Skin of body (tissue), 2 donors: ENCODE data around the gene CSRNP3. TPM values are rescaled to one million over a fixed set of nuclear protein-coding genes. Genes with fewer than 3 reads are reported as not detected.
A peak's percentile ranks its signal among the peaks of the same experiment; 100 is the strongest.

Source experiments
- DNase-seq: peaks from one replicate; lab custom pipeline; 2025; lab: John Stamatoyannopoulos, UW
- total RNA-seq: library from RNA; depleted of rRNA; stranded (reverse); fragments of >200 nt; gene quantifications from one replicate; pipeline ENCODE4 v1.2.3, GENCODE V29; 2014

The CSRNP3 gene
- total RNA-seq, 1 donor from 2014 or later: 5.5 TPM

DNA sequence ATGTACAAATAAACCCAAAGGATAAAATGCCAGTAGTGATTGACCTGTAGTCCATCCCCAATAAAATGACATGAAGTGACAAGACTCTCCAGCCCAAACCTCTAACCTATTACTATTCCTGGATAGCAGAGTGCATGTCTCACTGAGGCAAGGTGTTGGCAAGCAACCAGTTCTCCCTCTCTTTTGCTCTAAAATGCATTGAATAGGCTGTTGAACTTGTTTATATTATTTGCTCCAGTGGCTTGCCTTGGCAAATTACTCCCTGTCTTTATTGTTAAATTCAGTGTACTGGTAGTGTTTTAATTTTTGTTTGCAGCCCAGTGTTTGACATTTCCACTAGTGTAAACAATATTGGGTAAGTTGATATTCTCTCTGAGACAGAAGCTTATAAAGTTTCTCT lies 70.5 kb downstream of the CSRNP3 start:
- no peak for DNase-seq

DNA sequence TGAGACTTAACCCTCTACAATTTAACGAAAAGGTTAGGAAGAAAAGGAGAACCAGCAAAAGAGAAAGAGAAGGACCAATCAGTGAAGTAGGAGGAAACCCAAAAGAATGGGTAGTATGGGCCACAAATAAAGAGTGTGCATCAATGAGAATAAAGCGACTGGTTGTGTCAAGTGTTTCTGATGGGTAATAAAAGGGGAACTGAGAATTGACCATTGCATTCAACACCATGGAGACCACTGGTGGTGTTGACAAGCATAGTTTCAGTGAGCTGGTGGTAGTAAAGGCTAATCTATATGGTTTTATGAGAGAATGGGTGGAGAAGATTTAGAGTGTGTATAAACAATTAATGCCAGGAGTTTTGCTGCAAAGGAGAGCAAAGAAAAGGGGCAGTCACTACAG lies 75.4 kb downstream of the CSRNP3 start:
- DNase-seq: no peak

DNA sequence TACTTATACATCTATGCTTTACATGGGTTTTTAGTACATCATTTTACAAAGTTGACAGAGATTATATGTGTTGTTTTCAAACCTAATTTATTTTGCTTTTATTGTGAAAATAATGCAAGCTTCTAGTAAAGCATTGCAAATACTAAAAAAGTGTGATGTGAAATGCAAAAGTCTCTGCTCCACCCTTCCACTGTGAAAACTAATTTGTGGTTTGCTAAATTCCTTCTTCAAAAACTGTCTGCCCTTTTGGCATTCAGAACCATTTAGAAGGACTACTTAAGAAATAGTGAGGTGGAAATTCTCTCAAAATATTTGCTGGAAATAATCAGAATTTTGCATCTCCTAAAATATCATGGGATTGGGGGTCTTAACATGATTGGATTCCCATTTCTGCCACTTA lies 78.4 kb downstream of the CSRNP3 start:
- no peak for DNase-seq

DNA sequence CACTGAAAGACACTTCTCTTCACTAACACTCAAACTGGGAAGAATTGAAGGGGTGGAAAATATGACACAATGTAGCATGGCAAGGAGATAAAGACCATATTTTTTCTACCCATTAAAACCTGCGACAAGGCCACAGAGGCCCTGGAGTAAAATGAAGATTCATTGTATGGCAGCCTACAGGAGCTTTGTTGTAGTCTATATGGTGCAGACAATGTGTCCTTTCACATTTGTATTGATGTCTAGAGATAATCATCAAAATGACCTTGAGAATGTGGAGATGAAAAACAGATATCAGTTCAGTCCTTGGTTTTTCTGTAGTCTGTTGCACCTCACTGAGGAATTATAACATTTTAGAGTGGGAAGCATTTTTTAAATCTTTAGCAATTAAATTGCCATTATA lies 80.1 kb downstream of the CSRNP3 start:
- no peak for DNase-seq

DNA sequence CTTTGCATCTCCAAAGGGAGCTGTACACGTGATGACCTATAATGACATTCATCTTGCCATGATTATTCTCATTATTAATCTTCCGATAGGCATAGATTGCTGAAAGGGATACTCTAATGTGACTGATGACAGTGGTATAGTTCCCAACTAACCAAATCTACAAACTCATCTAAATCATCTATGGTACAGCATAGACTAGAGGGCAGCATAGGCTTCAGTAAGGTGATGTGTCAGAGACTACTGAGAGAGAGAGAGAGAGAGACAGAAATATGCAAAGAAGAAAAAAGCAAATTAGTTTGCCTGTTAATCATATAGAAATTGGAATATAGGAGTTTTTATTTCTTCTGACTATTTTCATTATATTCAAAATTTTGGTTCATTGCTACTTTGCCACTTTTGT lies 89.3 kb downstream of the CSRNP3 start:
- DNase-seq: no peak

DNA sequence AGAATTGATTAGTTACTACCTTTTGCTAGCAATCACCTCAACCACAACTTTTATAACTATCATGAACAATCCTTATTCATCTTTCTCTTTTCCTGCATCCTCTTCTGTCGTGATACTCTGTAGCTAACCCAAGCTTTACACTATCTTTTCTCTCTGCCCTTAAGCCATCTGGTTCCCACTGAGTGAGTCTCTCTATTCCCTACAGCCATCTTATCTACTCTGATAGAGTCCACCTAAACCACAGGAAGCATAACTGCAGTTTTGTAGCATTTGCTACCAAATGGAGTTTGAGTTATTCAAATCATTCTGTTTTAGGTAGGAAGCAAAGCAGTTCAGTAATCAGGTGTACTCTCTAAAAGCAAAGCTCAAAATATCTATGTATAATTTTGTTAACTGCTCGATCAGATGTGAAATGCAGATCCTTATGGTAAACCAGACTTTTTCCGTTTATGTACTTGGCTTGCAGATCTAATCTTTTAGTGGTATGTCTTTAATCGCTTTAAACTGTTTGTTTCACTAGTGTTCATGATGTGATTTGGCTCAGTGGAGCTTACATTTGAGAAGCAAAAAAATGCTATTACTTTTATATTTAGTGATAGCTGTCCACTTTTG lies 91.0 kb downstream of the CSRNP3 start:
- no peak for DNase-seq

DNA sequence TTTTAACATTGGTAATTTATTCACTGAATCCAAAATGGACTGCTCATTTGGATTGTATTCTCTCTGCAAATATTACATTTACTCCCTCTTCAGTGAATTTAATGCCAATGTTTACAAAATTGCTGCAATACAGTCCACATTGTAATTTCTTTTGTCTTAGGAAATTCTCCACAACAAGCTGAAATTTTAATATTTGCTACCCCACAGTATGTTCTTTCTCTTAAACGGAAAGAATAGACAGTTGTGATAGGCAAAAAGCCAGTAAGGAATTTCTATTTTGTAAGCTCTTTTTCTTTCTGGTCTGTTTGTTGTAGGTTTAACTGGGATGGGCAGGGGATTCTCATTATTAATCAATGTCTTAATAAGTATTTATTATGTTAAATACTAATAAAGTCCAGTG lies 92.0 kb downstream of the CSRNP3 start:
- no peak for DNase-seq

DNA sequence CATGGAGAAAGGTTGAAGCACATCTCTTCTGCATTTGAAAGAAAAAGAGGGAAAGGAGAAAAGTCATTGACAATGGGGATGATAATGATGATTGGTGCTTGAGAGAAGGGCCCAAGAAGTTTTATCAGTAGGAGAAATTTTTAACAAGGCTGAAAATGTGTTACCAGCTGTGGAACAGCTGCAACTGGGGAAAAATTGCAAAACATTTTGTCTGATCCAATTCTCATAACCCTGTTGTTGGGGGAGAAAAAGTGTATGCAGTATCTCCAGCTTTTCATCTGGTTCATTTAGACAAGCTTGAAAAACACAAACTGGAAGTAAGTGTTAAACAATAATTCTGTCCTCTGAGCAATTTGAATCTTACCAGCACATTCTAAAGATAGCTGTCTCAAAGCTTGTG lies 92.7 kb downstream of the CSRNP3 start:
- DNase-seq: peak; percentile 18

DNA sequence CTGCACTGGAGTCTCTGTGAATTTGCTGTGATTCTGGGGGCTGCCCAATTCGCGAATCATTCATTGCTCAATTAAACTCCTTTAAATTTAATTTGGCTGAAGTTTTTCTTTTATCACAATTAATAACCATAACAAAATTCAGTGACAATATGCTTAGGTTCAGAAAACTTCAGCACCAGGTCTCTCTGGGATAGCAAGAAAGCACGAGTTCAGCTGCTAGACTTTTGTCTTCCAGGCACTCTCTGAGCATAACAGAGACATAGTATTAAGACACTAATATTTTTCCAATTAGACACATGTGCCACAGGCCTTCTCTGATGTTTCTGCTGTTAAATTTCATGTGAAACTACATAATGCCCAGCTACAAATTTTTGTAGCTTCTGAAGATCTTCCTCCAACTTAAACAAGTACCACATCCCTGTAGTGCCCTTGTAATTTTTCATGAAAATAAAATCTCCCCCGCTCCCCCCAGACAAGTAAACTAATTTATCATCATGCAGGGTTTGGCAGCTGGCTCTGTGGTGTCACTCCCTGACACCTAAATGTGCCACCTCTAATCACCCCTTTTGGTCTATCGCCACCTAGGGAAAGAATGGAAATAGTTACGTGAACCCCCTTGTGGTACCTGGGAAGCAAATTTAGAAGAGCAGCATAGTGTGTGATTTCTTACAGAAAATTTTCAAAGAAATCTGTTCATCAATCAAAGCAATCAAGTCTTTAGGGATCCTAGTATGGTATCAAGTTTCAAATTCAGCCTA lies 94.1 kb downstream of the CSRNP3 start:
- DNase-seq: peak; percentile 50

DNA sequence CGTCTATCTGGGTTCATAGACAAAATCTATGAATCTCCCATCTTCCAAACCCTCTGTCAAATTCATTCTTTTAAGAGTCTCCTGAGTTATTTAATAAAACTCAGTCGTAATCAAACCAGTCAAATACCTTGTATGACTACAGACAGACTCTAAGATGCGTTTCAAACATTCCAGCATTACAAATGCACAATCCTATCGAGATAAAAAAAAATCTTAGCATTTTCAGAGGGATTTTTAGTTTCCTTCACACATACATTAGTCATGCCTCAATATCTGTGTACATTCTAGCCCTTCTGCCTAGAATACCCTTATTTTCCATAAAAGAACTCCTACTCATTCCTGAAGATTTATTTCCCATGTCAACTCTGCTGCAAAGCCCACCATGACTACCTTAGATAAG lies 96.5 kb downstream of the CSRNP3 start:
- DNase-seq: no peak

DNA sequence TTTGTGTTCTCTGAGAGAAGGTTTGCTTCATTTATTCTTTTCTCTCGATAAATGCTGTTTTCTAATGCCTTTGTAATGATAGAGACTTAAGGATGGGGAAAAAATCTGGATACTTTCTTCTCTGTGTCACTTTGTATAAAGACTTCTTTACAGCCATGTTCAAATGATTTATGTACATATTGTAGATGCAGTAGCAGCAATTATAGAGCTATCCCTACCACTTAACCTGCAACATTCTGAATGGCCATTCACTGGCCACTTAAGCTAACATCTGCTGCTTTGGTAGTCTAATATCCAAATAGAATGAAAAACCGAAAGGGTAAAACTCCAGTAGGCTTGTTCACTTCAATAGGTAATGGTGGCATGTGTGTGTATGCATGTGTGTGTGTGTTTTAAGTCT lies 97.8 kb downstream of the CSRNP3 start:
- no peak for DNase-seq

DNA sequence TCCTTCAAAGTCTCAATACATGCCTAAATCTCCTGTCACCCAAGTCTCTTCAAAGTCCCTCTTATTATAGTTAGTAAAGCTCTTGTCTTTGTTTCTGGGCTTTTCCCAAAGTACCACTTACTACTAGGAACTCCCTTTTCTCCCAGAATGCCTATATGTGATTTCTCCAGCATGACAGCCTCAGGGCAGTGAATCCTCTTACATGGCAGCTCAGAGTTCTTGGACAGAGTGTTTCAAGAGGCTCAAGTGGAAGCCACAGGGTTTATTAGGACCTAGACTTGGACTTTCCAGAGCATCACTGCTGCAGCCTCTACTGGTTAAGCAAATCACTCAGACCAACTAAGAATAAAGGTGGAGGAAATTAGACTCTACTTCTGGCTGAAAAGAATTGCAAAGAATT lies 98.9 kb downstream of the CSRNP3 start:
- no peak for DNase-seq

DNA sequence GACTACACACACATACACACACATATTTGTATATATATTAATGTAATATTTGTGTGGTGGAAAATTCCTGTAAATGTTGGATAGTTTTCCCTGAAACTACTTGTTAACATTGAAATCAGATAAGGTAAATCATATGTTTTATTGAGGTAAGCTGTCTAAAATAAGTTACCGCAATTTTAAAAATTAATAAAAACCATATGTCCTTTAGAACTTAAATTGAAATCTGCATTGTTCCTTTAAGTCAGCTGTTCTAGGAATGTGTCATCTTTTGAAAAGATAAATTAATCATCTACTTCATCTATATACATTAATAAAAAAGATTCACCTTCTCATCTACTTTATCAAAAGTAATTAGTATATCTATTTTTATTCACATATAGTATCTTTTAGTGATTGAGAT lies 102.0 kb downstream of the CSRNP3 start:
- DNase-seq: no peak

DNA sequence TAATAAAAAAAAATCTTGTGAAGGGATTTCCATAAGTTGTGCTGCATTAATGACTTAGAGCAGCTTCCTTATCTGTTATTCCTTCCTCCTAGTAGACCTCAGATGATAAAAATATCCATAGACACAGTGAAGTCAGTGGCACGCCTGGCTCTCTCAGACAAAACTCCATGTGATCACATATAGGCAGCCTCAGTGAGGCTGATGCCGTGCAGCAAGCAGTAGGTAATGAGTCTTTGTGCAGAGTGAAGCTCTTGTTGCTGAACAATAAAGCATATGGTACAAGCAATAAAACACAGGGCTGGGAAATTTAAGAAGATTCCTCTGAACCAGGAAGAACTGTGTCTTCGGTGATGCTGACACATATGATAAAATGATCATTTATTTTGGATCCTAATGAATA lies 102.7 kb downstream of the CSRNP3 start:
- DNase-seq: no peak

DNA sequence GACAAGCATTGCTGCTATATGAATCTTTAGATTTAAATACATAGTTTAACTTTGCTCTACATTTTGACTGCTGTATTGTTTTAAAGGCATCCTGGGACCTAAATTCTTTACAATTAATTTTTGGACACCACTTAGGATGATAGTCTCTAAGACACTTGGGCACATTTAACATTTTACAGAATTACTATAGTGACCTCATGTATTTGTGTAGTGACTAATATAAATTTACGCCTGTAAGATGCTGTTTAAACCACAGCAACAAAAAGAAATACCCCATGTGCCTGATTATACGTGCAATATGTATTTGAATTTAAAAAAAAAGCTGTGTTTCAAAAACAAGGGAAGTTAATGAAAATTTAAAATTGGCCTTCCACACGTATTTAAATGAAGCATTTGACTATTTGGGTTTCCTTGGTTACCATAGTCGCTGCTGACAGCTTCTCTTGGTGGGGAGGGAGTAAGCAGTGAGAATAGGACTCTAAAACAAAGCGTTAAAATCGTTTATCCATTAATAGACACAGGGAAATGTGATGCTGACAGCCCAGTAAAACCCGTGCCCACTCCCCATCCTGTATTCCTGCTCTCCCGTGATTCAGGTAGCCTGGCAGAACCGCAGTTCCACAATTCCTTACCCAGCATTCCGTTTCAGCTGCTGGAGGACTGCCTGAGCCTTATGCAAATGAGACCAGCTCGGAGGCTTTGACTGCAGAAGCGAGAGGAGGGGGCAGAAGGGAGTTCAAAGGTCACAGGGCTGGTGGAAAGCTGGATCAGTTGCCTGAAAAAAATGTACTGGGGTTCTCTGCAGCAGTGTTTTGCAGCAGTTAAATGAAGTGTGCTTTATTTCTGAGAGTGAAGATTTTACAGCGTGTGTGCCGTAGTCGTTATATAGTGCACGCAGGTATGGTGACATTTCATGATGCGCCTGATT lies 104.3 kb downstream of the CSRNP3 start:
- peak; percentile 46 for DNase-seq

DNA sequence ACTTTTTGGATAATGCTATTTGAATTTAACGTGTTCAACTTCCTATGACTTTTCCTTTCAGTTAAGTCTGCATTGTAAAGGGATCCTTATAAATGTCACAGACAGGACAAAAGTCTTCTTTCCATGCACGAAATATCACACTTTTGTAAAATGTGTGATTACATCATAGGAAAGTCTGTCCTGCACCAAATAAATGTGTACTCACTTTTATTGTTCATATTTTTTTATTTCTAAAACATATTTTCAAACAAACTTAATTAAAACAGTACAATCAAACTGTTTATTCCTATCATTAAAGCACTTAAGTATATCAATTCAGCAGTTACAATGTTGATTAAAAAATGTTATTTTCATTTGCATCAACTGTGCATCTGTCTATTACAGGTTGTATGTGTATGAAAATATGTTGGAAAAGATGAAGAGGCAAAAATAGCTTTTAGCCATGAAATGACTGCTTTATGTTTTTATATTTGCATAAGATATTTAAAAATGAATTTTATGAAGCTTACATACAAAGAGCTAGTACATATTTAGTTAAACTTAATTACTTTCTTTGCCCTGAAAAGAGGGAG lies 105.6 kb downstream of the CSRNP3 start:
- DNase-seq: no peak

DNA sequence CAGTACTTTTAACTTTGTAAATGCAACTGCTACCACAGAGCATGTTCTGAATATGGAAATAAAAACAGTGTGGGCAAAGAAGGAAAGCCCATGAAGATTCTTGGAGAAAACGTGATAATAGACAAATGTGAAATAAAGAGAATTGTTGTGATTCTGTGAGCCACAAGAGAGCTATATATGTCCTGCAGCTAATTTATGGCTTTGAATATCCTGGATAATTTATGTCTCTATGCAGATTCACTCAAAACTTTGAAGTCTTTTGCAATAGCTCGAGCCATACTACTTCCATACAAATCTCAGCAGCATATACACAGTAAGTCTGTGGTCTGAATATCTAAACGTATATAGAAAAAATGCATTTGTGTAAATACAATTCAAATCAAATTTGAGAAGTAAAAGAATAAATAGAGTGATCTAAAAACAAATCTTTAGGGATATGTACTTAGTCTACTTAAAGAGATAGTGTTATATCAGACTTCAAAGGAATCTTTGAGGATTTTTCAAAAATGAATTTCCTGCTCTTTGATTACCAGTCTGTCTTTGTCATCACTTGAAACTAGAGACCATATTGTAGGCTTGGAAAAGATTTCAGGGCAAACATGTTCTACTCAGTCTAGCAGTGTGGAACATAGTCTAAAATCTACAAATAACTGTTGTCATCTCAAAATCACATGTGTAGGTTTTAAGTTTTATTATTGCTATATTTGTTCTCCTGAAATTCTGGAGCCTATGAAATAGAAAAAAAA lies 107.1 kb downstream of the CSRNP3 start:
- peak; percentile 34 for DNase-seq

DNA sequence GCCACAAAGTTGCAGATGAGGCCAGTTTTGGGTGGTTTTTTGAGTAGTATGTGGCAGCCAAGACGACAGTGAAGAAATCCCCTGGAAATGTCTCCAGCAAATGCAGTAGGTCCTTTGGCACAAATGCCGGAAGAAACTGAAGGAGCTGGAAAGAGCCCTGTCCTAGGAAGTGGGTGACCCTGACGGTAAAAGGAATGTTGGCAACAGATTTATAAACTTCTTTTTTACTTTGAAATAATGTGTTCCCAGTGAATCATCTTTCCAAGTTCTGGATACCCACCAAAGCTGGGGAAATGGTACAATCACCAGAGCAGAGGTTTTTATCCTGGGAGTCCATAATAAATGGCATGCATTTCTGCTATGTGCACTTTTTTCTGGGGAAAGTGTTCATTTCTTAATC lies 112.9 kb downstream of the CSRNP3 start:
- DNase-seq: no peak

DNA sequence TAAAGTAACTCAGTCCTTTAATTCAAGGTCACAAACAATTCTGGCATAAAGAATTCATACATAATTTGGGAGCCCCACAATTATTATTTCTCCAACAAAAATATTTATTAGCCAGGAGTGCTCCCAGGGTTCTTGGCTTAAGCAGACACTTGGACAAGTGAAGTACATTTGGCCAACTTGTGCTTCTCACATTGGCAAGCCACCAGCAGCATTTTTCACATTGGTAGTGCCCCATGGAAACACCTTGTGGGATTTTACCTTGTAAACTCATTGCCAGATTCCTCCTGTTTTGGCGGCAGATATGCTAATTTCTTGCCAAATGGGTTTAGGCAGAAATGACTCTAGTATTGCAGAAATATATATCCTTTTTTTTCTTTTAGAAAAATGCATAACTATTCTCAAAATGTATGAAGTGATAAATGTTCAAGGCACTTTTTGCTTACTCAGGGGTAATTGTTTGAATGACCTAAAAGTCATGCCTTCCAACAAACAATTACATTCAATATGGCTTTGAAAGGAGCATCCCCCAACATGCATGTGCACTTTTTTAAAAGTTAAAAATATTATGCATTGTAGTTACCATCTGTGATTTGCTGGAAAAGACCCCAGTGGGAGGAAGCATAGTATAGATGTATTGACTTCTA lies 113.5 kb downstream of the CSRNP3 start:
- no peak for DNase-seq

DNA sequence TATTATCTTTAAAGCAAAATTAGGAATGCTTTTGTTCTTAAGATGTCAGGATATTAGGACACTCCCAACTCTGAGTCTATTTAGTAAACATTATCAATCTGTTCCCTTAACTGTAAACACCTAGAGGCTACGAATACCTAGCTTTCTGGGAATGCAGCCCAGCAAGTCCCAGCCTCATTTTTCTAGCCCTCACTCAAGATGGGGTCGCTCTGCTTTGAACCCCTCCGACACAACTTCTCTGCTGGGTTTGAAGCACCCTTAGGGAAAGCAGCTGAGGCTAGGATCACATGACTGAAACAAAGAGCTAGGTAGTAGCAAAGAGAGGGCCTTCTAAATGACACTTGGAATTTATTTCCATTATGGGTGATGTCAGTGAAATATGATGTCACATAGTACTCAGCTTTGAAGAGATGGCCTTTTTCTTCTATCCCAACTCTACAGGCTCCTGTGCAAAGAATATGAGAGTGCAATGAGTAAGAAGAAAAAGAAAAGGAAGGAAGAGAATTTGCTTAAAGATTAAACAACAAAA lies 114.7 kb downstream of the CSRNP3 start:
- DNase-seq: no peak
